ENCODE measurements around the gene PPP2CA.
A peak's percentile ranks its signal among the peaks of the same experiment; 100 is the strongest.
"Not testable (repeated sequence)": the region's sequence is repeated elsewhere in the genome, so short reads cannot be mapped to it uniquely, and the experiment has no call there.

PPP2CA gene

DNA sequence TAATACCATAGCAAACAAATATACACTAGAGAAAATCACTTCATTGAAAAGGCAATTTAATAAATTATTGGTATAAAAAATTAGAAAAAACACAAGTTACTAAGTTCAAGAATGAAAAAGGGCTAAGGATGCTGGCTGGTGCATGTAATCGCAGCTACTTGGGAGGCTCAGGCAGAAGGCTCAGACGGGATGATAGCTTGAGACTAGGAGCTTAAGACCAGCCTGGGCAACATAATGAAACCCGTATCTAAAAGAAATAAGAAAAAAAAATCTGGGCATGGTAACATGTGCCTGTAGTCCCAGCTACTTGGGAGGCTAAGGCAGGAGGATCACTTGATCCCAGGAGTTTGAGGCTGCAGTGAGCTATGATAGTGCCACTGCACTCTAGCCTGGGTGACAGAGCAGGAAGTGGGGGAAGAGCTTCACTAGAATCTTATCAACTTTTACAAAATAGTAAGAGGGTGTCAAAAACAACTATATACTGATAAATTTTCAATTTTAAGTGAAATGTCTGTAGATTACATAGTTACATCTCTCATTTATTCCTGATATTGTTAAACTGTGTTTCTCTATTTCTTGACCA, 42.2 kb upstream of the PPP2CA start:
- Histone ChIP-seq H3K9ac (ENCODE audit: low read length) (no peak overlapping the region), H3K18ac (ENCODE audit: low read length) (no peak overlapping the region), H2BK12ac (ENCODE audit: low read length) (no peak overlapping the region), H3K79me1 (ENCODE audit: low read length) (no peaks in the 10 kb centered on the region), H2AFZ (ENCODE audit: insufficient read depth, low read length, poor library complexity) (no peak overlapping the region), H3K9me3 (ENCODE audit: insufficient read depth, low read depth, low read length) (peaks cover 10% of the 10 kb centered on the region), H3K79me2 (ENCODE audit: control insufficient read depth, insufficient read depth, low read length, poor library complexity) (no peaks in the 10 kb centered on the region), H3K36me3 (ENCODE audit: control insufficient read depth in 1 of 2, insufficient read depth in 2 of 2, low read length in 2 of 2) (no peaks in the 10 kb centered on the region), H3K27ac (ENCODE audit: low read depth, low read length) (no peak overlapping the region), H3K4me3 (ENCODE audit: low read depth, low read length) (no peak overlapping the region), H3K14ac (ENCODE audit: low read length) (no peak overlapping the region), H4K12ac (ENCODE audit: low read depth, low read length) (no peak overlapping the region), H2AK5ac (ENCODE audit: low read length) (no peak overlapping the region), H4K91ac (ENCODE audit: low read depth, low read length) (no peak overlapping the region), H3K4ac (ENCODE audit: low read depth, low read length) (no peak overlapping the region), H4K8ac (ENCODE audit: low read depth, low read length) (no peak overlapping the region), H3K27me3 (ENCODE audit: insufficient read depth, low read length) (no peaks in the 10 kb centered on the region), H3K4me2 (ENCODE audit: low read length) (no peak overlapping the region), H2BK120ac (ENCODE audit: insufficient read depth, low read length, poor library complexity) (no peak overlapping the region), H3K23ac (ENCODE audit: low read length) (no peak overlapping the region), H3K4me1 (ENCODE audit: control insufficient read depth in 1 of 2, insufficient read depth in 2 of 2, low read length in 2 of 2) (no peaks in the 10 kb centered on the region), H2BK5ac (ENCODE audit: low read depth, low read length, poor library complexity) (no peak overlapping the region)
- no peak for DNase-seq
- WGBS (ENCODE audit: extremely low coverage, insufficient coverage, insufficient read length), result no CpG with 5 or more reads among the region's 3 CpGs

DNA sequence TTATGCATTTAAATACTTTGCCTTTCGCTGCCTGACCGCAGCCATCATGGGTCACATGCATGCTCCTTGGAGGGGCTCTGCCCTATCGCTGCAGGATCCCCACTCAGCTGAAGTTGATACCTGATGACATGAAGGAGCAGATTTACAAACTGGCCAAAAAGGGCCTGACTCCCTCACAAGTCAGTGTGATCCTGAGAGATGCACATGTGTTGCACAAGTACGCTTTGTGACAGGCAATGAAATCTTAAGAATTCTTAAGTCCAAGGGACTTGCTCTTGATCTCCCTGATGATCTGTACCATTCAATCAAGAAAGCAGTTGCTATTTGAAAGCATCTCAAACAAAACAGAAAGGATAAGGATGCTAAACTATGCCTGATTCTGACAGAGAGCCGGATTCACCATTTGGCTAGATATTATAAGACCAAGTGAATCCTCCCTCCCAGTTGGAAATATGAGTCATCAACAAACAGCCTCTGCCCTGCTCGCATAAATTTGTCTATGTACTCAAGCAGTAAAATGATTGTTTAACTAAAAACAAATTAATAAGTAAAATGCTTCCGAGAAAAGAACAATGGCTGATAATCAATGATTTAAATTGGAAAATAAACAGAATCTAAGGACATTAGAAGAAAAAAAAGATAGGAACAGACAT, 41.6 kb upstream of the PPP2CA start:
- Histone ChIP-seq H4K91ac (ENCODE audit: low read depth, low read length) (no peak overlapping the region), H3K79me1 (ENCODE audit: low read length) (no peaks in the 10 kb centered on the region), H2BK120ac (ENCODE audit: insufficient read depth, low read length, poor library complexity) (no peak overlapping the region), H3K4me3 (ENCODE audit: low read depth, low read length) (no peak overlapping the region), H3K18ac (ENCODE audit: low read length) (no peak overlapping the region), H3K14ac (ENCODE audit: low read length) (no peak overlapping the region), H4K12ac (ENCODE audit: low read depth, low read length) (no peak overlapping the region), H3K4me1 (ENCODE audit: control insufficient read depth in 1 of 2, insufficient read depth in 2 of 2, low read length in 2 of 2) (no peaks in the 10 kb centered on the region), H3K9me3 (ENCODE audit: insufficient read depth, low read depth, low read length) (peaks cover 10% of the 10 kb centered on the region), H2AK5ac (ENCODE audit: low read length) (no peak overlapping the region), H3K27ac (ENCODE audit: low read depth, low read length) (no peak overlapping the region), H3K79me2 (ENCODE audit: control insufficient read depth, insufficient read depth, low read length, poor library complexity) (no peaks in the 10 kb centered on the region), H3K36me3 (ENCODE audit: control insufficient read depth in 1 of 2, insufficient read depth in 2 of 2, low read length in 2 of 2) (no peaks in the 10 kb centered on the region), H3K23ac (ENCODE audit: low read length) (no peak overlapping the region), H2BK12ac (ENCODE audit: low read length) (no peak overlapping the region), H4K8ac (ENCODE audit: low read depth, low read length) (no peak overlapping the region), H2AFZ (ENCODE audit: insufficient read depth, low read length, poor library complexity) (no peak overlapping the region), H2BK5ac (ENCODE audit: low read depth, low read length, poor library complexity) (no peak overlapping the region), H3K9ac (ENCODE audit: low read length) (peak overlapping the region; percentile 52), H3K27me3 (ENCODE audit: insufficient read depth, low read length) (no peaks in the 10 kb centered on the region), H3K4me2 (ENCODE audit: low read length) (no peak overlapping the region), H3K4ac (ENCODE audit: low read depth, low read length) (no peak overlapping the region)
- DNase-seq, result peak in 1 of 2 donors; percentile 54
- WGBS (ENCODE audit: extremely low coverage, insufficient coverage, insufficient read length), result no CpG with 5 or more reads among the region's 7 CpGs

DNA sequence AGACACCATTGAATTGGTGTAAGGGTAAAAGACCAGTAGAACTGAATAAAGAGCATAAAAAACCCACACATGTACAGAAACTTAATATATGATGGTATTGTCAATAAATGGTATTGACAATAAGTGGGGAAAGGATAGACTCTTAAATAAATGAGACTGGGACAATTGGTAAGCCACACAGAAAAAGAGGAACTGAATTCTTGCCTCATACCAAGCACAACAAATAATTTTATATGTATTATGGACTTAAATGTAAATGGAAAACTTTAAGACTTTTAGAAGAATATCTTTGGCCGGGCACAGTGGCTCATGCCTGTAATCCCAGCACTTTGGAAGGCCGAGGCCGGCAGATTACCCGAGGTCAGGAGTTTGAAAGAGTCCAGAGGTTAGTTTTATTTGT, 37.9 kb upstream of the PPP2CA start:
- H3K14ac ChIP-seq (ENCODE audit: low read length), result no peak overlapping the region
- WGBS (ENCODE audit: extremely low coverage, insufficient coverage, insufficient read length), result no CpG with 5 or more reads among the region's 4 CpGs
- no peak overlapping the region for H4K8ac ChIP-seq (ENCODE audit: low read depth, low read length)
- no peak for DNase-seq
- no peak overlapping the region for H3K23ac ChIP-seq (ENCODE audit: low read length)
- H3K9ac ChIP-seq (ENCODE audit: low read length), result no peak overlapping the region
- H3K27me3 ChIP-seq (ENCODE audit: insufficient read depth, low read length), result no peaks in the 10 kb centered on the region
- H3K27ac ChIP-seq (ENCODE audit: low read depth, low read length), result no peak overlapping the region
- H3K4me1 ChIP-seq (ENCODE audit: control insufficient read depth in 1 of 2, insufficient read depth in 2 of 2, low read length in 2 of 2), result no peaks in the 10 kb centered on the region
- H2AK5ac ChIP-seq (ENCODE audit: low read length), result no peak overlapping the region
- no peak overlapping the region for H3K4ac ChIP-seq (ENCODE audit: low read depth, low read length)
- H3K36me3 ChIP-seq (ENCODE audit: control insufficient read depth in 1 of 2, insufficient read depth in 2 of 2, low read length in 2 of 2), result no peaks in the 10 kb centered on the region
- no peak overlapping the region for H3K4me3 ChIP-seq (ENCODE audit: low read depth, low read length)
- no peaks in the 10 kb centered on the region for H3K79me1 ChIP-seq (ENCODE audit: low read length)
- H3K18ac ChIP-seq (ENCODE audit: low read length), result no peak overlapping the region
- no peak overlapping the region for H2BK120ac ChIP-seq (ENCODE audit: insufficient read depth, low read length, poor library complexity)
- H3K79me2 ChIP-seq (ENCODE audit: control insufficient read depth, insufficient read depth, low read length, poor library complexity), result no peaks in the 10 kb centered on the region
- H2BK12ac ChIP-seq (ENCODE audit: low read length), result no peak overlapping the region
- no peak overlapping the region for H3K4me2 ChIP-seq (ENCODE audit: low read length)
- H3K9me3 ChIP-seq (ENCODE audit: insufficient read depth, low read depth, low read length), result peaks cover 13% of the 10 kb centered on the region
- no peak overlapping the region for H2AFZ ChIP-seq (ENCODE audit: insufficient read depth, low read length, poor library complexity)
- H4K91ac ChIP-seq (ENCODE audit: low read depth, low read length), result no peak overlapping the region
- H2BK5ac ChIP-seq (ENCODE audit: low read depth, low read length, poor library complexity), result no peak overlapping the region
- no peak overlapping the region for H4K12ac ChIP-seq (ENCODE audit: low read depth, low read length)

DNA sequence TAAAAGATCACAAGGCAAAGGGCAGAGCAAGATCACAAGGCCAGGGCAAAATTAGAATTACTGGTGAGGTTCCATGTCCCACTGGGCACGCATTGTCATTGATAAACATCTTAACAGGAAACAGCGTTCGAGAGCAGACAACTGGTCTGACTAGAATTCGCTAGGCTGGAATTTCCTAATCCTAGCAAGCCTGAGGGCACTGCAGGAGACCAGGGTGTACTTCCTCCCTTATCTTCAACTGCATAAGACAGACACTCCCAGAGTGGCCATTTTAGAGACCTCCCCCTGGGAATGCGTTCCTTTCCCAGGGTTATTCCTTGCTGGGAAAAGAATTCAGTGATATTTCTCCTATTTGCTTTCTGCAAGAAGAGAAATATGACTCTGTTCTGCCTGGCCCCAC, 36.8 kb upstream of the PPP2CA start:
- not testable (repeated sequence) for H2AK5ac ChIP-seq (ENCODE audit: low read length); H3K14ac ChIP-seq (ENCODE audit: low read length); H3K79me1 ChIP-seq (ENCODE audit: low read length); H3K4me3 ChIP-seq (ENCODE audit: low read depth, low read length); H3K4me1 ChIP-seq (ENCODE audit: control insufficient read depth in 1 of 2, insufficient read depth in 2 of 2, low read length in 2 of 2); H4K91ac ChIP-seq (ENCODE audit: low read depth, low read length); H2BK120ac ChIP-seq (ENCODE audit: insufficient read depth, low read length, poor library complexity); H4K12ac ChIP-seq (ENCODE audit: low read depth, low read length); H3K27me3 ChIP-seq (ENCODE audit: insufficient read depth, low read length); H3K18ac ChIP-seq (ENCODE audit: low read length); H3K36me3 ChIP-seq (ENCODE audit: control insufficient read depth in 1 of 2, insufficient read depth in 2 of 2, low read length in 2 of 2); H3K9ac ChIP-seq (ENCODE audit: low read length); H4K8ac ChIP-seq (ENCODE audit: low read depth, low read length); H3K4ac ChIP-seq (ENCODE audit: low read depth, low read length); H3K4me2 ChIP-seq (ENCODE audit: low read length); H3K23ac ChIP-seq (ENCODE audit: low read length); H2BK5ac ChIP-seq (ENCODE audit: low read depth, low read length, poor library complexity); H2BK12ac ChIP-seq (ENCODE audit: low read length); H3K79me2 ChIP-seq (ENCODE audit: control insufficient read depth, insufficient read depth, low read length, poor library complexity); H3K27ac ChIP-seq (ENCODE audit: low read depth, low read length); H2AFZ ChIP-seq (ENCODE audit: insufficient read depth, low read length, poor library complexity)
- peak; percentile 39 to 65 for DNase-seq
- WGBS (ENCODE audit: extremely low coverage, insufficient coverage, insufficient read length), result no CpG with 5 or more reads among the region's 5 CpGs
- H3K9me3 ChIP-seq (ENCODE audit: insufficient read depth, low read depth, low read length), result peaks cover 13% of the 10 kb centered on the region
